Endothelial cell (in vitro differentiated cells): ENCODE results near the gene MYH9. TPM values are rescaled to one million over a fixed set of nuclear protein-coding genes. Genes with fewer than 3 reads are reported as not detected.
A peak's percentile ranks its signal among the peaks of the same experiment; 100 is the strongest.

Experiments used
- DNase-seq: peaks from one replicate; pipeline ENCODE4 v3.0.0; 2021; ENCODE audit warnings: low spot score
- H3K27ac Mint-ChIP-seq: one replicate; pipeline ENCODE4 v1.8.0; 2021; ENCODE audit warnings: mixed read lengths, inconsistent platforms; ENCODE audit not compliant: unreplicated experiment
- H3K27me3 Mint-ChIP-seq: one replicate; pipeline ENCODE4 v1.8.0; 2021; ENCODE audit warnings: mild to moderate bottlenecking, moderate library complexity, mixed read lengths, inconsistent platforms; ENCODE audit not compliant: unreplicated experiment
- H3K36me3 Mint-ChIP-seq: one replicate; pipeline ENCODE4 v1.8.0; 2021; ENCODE audit warnings: mild to moderate bottlenecking, low read depth, mixed read lengths, inconsistent platforms; ENCODE audit not compliant: unreplicated experiment
- H3K4me1 Mint-ChIP-seq: one replicate; pipeline ENCODE4 v1.8.0; 2021; ENCODE audit warnings: mild to moderate bottlenecking, mixed read lengths, inconsistent platforms; ENCODE audit not compliant: unreplicated experiment
- H3K4me3 Mint-ChIP-seq: one replicate; pipeline ENCODE4 v1.8.0; 2021; ENCODE audit warnings: mild to moderate bottlenecking, mixed read lengths, inconsistent platforms; ENCODE audit not compliant: unreplicated experiment
- H3K9me3 Mint-ChIP-seq: one replicate; pipeline ENCODE4 v1.8.0; 2021; ENCODE audit warnings: mixed read lengths, inconsistent platforms; ENCODE audit not compliant: unreplicated experiment
- total RNA-seq: library from RNA; stranded (reverse); fragmentation: NEBNext Ultra II Directional; extraction: Animal tissue kit (Norgen Biotek cat#: 25700); gene quantifications from one replicate; pipeline ENCODE4 v1.2.1, GENCODE V29; 2021; ENCODE audit not compliant: unreplicated experiment
- TF ChIP-seq, protein P1 (sequence below): fragments of 200-600 bp; sonication (generic); IDR thresholded peaks from one replicate; pipeline ENCODE4 v1.5.0; 2021; ENCODE audit warnings: antibody characterized with exemption; ENCODE audit not compliant: unreplicated experiment

The MYH9 gene
- total RNA-seq, 1 donor from 2014 or later, result 931 TPM

DNA sequence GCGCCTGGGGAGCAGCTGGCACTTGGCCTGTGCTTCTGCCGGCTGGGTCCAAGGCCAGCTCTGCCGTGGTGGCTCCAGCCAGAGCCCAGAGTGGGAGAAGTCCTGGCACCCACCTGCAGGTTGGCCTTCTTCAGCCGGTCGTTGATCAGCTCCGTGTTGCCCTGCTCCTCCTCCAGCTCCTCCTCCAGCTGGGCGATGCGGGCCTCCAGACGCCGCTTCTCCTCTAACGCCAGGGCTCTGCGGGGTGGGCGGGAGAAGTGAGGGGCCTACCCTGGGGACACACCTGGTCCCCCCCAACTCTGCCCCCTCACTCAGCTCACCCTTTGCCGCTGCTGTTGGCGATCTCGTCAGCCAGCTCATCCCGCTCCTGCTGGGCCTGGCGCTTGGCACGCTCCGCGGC is 102.2 kb downstream of the MYH9 start:
- H3K27ac Mint-ChIP-seq, result no peak overlapping the region
- TF ChIP-seq, protein P1, sequence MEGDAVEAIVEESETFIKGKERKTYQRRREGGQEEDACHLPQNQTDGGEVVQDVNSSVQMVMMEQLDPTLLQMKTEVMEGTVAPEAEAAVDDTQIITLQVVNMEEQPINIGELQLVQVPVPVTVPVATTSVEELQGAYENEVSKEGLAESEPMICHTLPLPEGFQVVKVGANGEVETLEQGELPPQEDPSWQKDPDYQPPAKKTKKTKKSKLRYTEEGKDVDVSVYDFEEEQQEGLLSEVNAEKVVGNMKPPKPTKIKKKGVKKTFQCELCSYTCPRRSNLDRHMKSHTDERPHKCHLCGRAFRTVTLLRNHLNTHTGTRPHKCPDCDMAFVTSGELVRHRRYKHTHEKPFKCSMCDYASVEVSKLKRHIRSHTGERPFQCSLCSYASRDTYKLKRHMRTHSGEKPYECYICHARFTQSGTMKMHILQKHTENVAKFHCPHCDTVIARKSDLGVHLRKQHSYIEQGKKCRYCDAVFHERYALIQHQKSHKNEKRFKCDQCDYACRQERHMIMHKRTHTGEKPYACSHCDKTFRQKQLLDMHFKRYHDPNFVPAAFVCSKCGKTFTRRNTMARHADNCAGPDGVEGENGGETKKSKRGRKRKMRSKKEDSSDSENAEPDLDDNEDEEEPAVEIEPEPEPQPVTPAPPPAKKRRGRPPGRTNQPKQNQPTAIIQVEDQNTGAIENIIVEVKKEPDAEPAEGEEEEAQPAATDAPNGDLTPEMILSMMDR, result no peak
- H3K27me3 Mint-ChIP-seq, result peaks cover 13% of the 10 kb centered on the region
- H3K4me3 Mint-ChIP-seq, result no peak overlapping the region
- H3K4me1 Mint-ChIP-seq, result peaks cover 6% of the 10 kb centered on the region
- no peak for DNase-seq
- no peaks in the 10 kb centered on the region for H3K9me3 Mint-ChIP-seq
- peaks cover 60% of the 10 kb centered on the region for H3K36me3 Mint-ChIP-seq

- TF ChIP-seq, protein P1, result no peak
- Mint-ChIP-seq H3K9me3 (no peaks in the 10 kb centered on the region), H3K36me3 (peaks cover 62% of the 10 kb centered on the region), H3K27ac (no peak overlapping the region), H3K27me3 (peaks cover 13% of the 10 kb centered on the region), H3K4me1 (peaks cover 6% of the 10 kb centered on the region), H3K4me3 (no peak overlapping the region)
- DNase-seq, result no peak
Measured at GRCh38 chr22:36285017-36285416, 102.8 kb downstream of the MYH9 start.

GRCh38 chr22:36284171-36284571 is 103.6 kb downstream of the MYH9 start:
- H3K27ac Mint-ChIP-seq, result peak overlapping the region; percentile 48
- no peak for DNase-seq
- no peak overlapping the region for H3K4me3 Mint-ChIP-seq
- H3K27me3 Mint-ChIP-seq, result peaks cover 13% of the 10 kb centered on the region
- H3K9me3 Mint-ChIP-seq, result no peaks in the 10 kb centered on the region
- TF ChIP-seq, protein P1, result no peak
- H3K4me1 Mint-ChIP-seq, result peaks cover 6% of the 10 kb centered on the region
- peaks cover 60% of the 10 kb centered on the region for H3K36me3 Mint-ChIP-seq

DNA sequence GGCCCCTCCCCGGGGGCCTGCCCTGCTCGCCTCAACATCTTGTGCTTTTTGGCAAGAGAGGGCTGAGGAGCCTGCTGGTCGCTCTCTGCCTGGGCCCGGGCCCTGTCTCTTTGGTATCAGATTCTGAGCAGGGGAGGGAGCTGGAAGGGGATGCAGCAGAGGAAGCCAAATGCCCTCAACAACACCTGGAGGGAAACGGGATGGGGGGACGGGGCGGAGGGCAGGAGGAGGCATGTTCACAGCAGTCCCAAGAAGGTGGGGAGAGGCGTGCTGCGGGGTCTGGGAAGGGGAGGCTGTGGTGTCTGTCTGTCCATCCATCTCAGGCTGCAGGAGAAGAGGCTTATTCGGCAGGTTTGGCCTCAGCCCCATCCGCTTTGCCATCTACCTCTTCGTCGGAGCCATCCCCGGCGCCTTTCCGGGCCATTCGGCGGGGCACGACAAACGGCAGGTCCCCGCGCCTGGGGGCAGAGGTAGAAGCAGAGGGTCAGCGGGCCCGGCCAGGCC is 105.4 kb downstream of the MYH9 start:
- Mint-ChIP-seq H3K4me3 (no peak overlapping the region), H3K9me3 (no peaks in the 10 kb centered on the region), H3K27me3 (peaks cover 14% of the 10 kb centered on the region)

GRCh38 chr22:36281781-36282327 is 105.9 kb downstream of the MYH9 start:
- Mint-ChIP-seq H3K36me3 (peaks cover 43% of the 10 kb centered on the region), H3K27me3 (peaks cover 10% of the 10 kb centered on the region)
- DNase-seq, result no peak

More for the DNA sequence above, 105.4 kb downstream of the MYH9 start:
- no peak for DNase-seq
- H3K27ac Mint-ChIP-seq, result no peak overlapping the region
- H3K36me3 Mint-ChIP-seq, result peaks cover 48% of the 10 kb centered on the region
- H3K4me1 Mint-ChIP-seq, result peaks cover 14% of the 10 kb centered on the region
- TF ChIP-seq, protein P1, result no peak

More at GRCh38 chr22:36281781-36282327, 105.9 kb downstream of the MYH9 start:
- Mint-ChIP-seq H3K9me3 (no peaks in the 10 kb centered on the region), H3K4me1 (peaks cover 14% of the 10 kb centered on the region), H3K4me3 (peak overlapping the region; percentile 14), H3K27ac (no peak overlapping the region)
- TF ChIP-seq, protein P1, result no peak
